Gastroesophageal sphincter (tissue), 2 donors: ENCODE results near the gene GAMT.

Experiments used
- EP300 ChIP-seq: sonication (generic); formaldehyde crosslinking; IDR thresholded peaks from one replicate; pipeline ENCODE4 v1.6.1; 2017; ENCODE audit warnings: antibody characterized with exemption, mild to moderate bottlenecking
- POLR2A ChIP-seq, 2 donors: fragments of 450-650 bp; IDR thresholded peaks; one replicate each; pipeline ENCODE4 v1.6.1; 2017; ENCODE audit warnings: antibody characterized with exemption in 2 of 2, mild to moderate bottlenecking in 2 of 2, moderate library complexity in 1 of 2
- POLR2AphosphoS5 ChIP-seq: sonication (generic); formaldehyde crosslinking; IDR thresholded peaks from one replicate; pipeline ENCODE4 v1.6.1; 2017; ENCODE audit warnings: antibody characterized with exemption

- TF ChIP-seq EP300 (no peak), POLR2AphosphoS5 (no peak), POLR2A (IDR thresholded peaks at IDR 0.05) (no peak)
These were observed 3.5 kb downstream of the GAMT start for GRCh38 chr19:1397838-1398237.
